K562 (cell line): ENCODE results near the gene CEP70. TPM values are rescaled to one million over a fixed set of nuclear protein-coding genes. Genes with fewer than 3 reads are reported as not detected.

Source experiments
- ATAC-seq: fragments of 200-7000 bp; cut with Tn5 transposase; 3 replicates; pipeline ENCODE4 v1.9.1; 2020; ENCODE audit warnings: moderate library complexity
- BruUV-seq: library from RNA; stranded (reverse); fragments of 400-500 nt; replicated peaks from 2 replicates; lab custom pipeline; 2021; lab: Mats Ljungman, UMichigan
- CTCF ChIA-PET: fragments of 300-600 bp; formaldehyde crosslinking; extraction: SDS; loops from one replicate; lab custom pipeline; 2021; ENCODE audit warnings: low intra/inter-chr PET ratio; lab: Yijun Ruan, JAX
- POLR2A ChIA-PET: fragments of 300-600, 350-650 bp; sonication (Branson Sonifier 250); formaldehyde crosslinking; extraction: SDS; loops from one replicate; lab custom pipeline; 2021; ENCODE audit warnings: antibody characterized with exemption, inconsistent platforms; lab: Yijun Ruan, JAX
- DNase-seq, 4 experiments: peaks; one replicate each; pipeline versions ENCODE4 v3.0.0 to v3.0.0-alpha.2; 2011 to 2018; ENCODE audit warnings: low spot score in 3 of 4, mixed read lengths in 3 of 4; ENCODE audit errors: extremely low read depth in 1 of 4
- FAIRE-seq: peaks from 2 replicates; lab custom pipeline; 2011; peaks lifted over from hg19 to GRCh38; lab: Jason Lieb, UNC
- H2AFZ ChIP-seq: 2 replicates; pipeline ENCODE4 v1.6.0; 2011; ENCODE audit warnings: low read depth, low read length, control low read depth, inconsistent platforms
- H3K27ac ChIP-seq: fragments of 200-600 bp; 3 replicates; pipeline ENCODE4 v1.8.0; 2011; ENCODE audit warnings: low read depth, mild to moderate bottlenecking, control low read depth, inconsistent platforms, low read length, moderate library complexity, mixed read lengths; ENCODE audit errors: extremely low read depth
- H3K27me3 ChIP-seq, 2 experiments: fragments of 300-600 bp in 1 of 2; 2 replicates in 1 of 2; 3 replicates in 1 of 2; pipeline versions ENCODE4 v1.6.0 to v1.8.0; 2011; ENCODE audit warnings: inconsistent platforms in 2 of 2, low read length in 2 of 2, mild to moderate bottlenecking in 1 of 2, mixed read lengths in 1 of 2, moderate library complexity in 1 of 2; ENCODE audit not compliant: control insufficient read depth in 2 of 2, insufficient read depth in 2 of 2
- H3K36me3 ChIP-seq: fragments of 300-600 bp; 3 replicates; pipeline ENCODE4 v1.8.0; 2011; ENCODE audit warnings: mild to moderate bottlenecking, low read length, inconsistent platforms; ENCODE audit not compliant: control insufficient read depth, insufficient read depth
- H3K4me1 ChIP-seq, 2 experiments: fragments of 200-600 bp in 1 of 2; replicated peaks in 1 of 2; 2 replicates in 1 of 2; 3 replicates in 1 of 2; pipeline versions ENCODE4 v1.5.1 to v1.8.0; 2011; ENCODE audit warnings: inconsistent platforms in 2 of 2, low read length in 2 of 2, mild to moderate bottlenecking in 1 of 2, mixed read lengths in 1 of 2, moderate library complexity in 1 of 2; ENCODE audit not compliant: control insufficient read depth in 2 of 2, insufficient read depth in 2 of 2
- H3K4me2 ChIP-seq: 2 replicates; pipeline ENCODE4 v1.6.1; 2011; ENCODE audit warnings: low read length, control low read depth, inconsistent platforms, mixed read lengths; ENCODE audit not compliant: insufficient read depth
- H3K4me3 ChIP-seq: fragments of 200-600 bp; sonication (generic), shearing (Covaris generic); 2 replicates; pipeline ENCODE4 v1.5.1; 2016; ENCODE audit warnings: control low read depth, inconsistent platforms
- H3K79me2 ChIP-seq: fragments of 200-600 bp; 3 replicates; pipeline ENCODE4 v1.8.0; 2011; ENCODE audit warnings: low read length, inconsistent platforms; ENCODE audit not compliant: control insufficient read depth, insufficient read depth
- H3K9ac ChIP-seq, 2 experiments: 2 replicates each; pipeline versions ENCODE4 v1.6.0 to v1.6.1; 2011; ENCODE audit warnings: low read depth in 2 of 2, low read length in 2 of 2, control low read depth in 1 of 2, inconsistent platforms in 1 of 2, mild to moderate bottlenecking in 1 of 2, mixed read lengths in 1 of 2; ENCODE audit not compliant: insufficient read depth in 1 of 2
- H3K9me1 ChIP-seq: one replicate; pipeline ENCODE4 v1.6.0; 2011; ENCODE audit warnings: inconsistent platforms, mild to moderate bottlenecking, low read length, moderate library complexity; ENCODE audit not compliant: control insufficient read depth, insufficient read depth
- H3K9me3 ChIP-seq: replicated peaks from 2 replicates; pipeline ENCODE4 v1.5.1; 2011; ENCODE audit warnings: low read depth, low read length, inconsistent platforms; ENCODE audit not compliant: control insufficient read depth, insufficient read depth
- H4K20me1 ChIP-seq: replicated peaks from 2 replicates; pipeline ENCODE4 v1.6.1; 2011; ENCODE audit warnings: low read length, inconsistent platforms, mixed read lengths; ENCODE audit not compliant: control insufficient read depth, insufficient read depth
- DACH1 ChIP-seq: fragments of 450-650 bp; IDR thresholded peaks from 2 replicates; pipeline ENCODE4 v1.6.1; 2018; ENCODE audit not compliant: partially characterized antibody
- POLR2AphosphoS5 ChIP-seq: IDR thresholded peaks from 2 replicates; pipeline ENCODE4 v1.6.1; 2011; ENCODE audit warnings: mild to moderate bottlenecking, low read depth, low read length, moderate library complexity; ENCODE audit not compliant: control insufficient read depth, insufficient read depth
- SAFB2 ChIP-seq: fragments of 200-400 bp; formaldehyde crosslinking; IDR thresholded peaks from 2 replicates; pipeline ENCODE4 v1.6.1; 2018; ENCODE audit warnings: borderline replicate concordance, low read length, low read depth, moderate library complexity; ENCODE audit not compliant: severe bottlenecking
- SREBF1 ChIP-seq: fragments of 150-350 bp; IDR thresholded peaks from 2 replicates; pipeline ENCODE4 v1.6.1; 2014; ENCODE audit warnings: antibody characterized with exemption, low read depth, low read length, borderline replicate concordance
- XRCC3 ChIP-seq: fragments of 450-650 bp; IDR thresholded peaks from 2 replicates; pipeline ENCODE4 v1.6.1; 2017; ENCODE audit warnings: mild to moderate bottlenecking, moderate library complexity
- WGBS: fragments of 100-300 bp; shearing (Covaris generic); methylation state at CpG from one replicate; pipeline ENCODE4 v1.1.6; 2016; ENCODE audit warnings: low coverage, mixed read lengths; ENCODE audit not compliant: insufficient coverage; ENCODE audit errors: missing lambda C conversion rate; 5-methylcytosine and 5-hydroxymethylcytosine counted together
- in situ Hi-C: fragments of 300-500 bp; cut with MboI; formaldehyde crosslinking; loops from 4 replicates; pipeline ENCODE4 v1.15.0; 2018; ENCODE audit warnings: inconsistent platforms, mixed read lengths
- intact Hi-C: fragments of 100-400 bp; cut with micrococcal nuclease; formaldehyde crosslinking; loops from 2 replicates; pipeline ENCODE4 v1.14.2; 2022
- polyA plus RNA-seq, 8 experiments: library from polyadenylated mRNA; depleted of rRNA in 4 of 8; stranded (reverse) in 5 of 8; unstranded in 3 of 8; fragments of >200 nt; fragmentation: Nextera tagmentation in 2 of 8; fragmentation: Illumina TruSeq in 1 of 8; extraction: Ambion mirVana in 2 of 8; extraction: Trizol in 1 of 8; gene quantifications; 2 replicates each; pipeline versions ENCODE4 v1.2.1 to v1.2.3, GENCODE V29; 2011 to 2014; ENCODE audit warnings: inconsistent platforms in 1 of 8, missing spikeins in 1 of 8
- total RNA-seq, 7 experiments: library from RNA; depleted of rRNA in 6 of 7; stranded (reverse); fragments of >200 nt in 6 of 7; fragmentation: Illumina TruSeq in 2 of 7; extraction: Trizol in 2 of 7; gene quantifications; 2 replicates each; pipeline versions ENCODE4 v1.2.1 to v1.2.3, GENCODE V29; 2011 to 2021; ENCODE audit warnings: low replicate concordance in 1 of 7
- TF ChIP-seq, protein P1 (sequence below): sonication (generic); formaldehyde crosslinking; IDR thresholded peaks from 2 replicates; pipeline ENCODE4 v1.8.1; 2023; ENCODE audit warnings: mild to moderate bottlenecking, missing genetic modification reagents

The CEP70 gene
- total and polyA plus RNA-seq, 9 of the 15 experiments (the other 6 are each of a cell fraction or from before 2014, with no cell fraction given), result 16.1 to 31.5 (median 23.4) TPM

DNA sequence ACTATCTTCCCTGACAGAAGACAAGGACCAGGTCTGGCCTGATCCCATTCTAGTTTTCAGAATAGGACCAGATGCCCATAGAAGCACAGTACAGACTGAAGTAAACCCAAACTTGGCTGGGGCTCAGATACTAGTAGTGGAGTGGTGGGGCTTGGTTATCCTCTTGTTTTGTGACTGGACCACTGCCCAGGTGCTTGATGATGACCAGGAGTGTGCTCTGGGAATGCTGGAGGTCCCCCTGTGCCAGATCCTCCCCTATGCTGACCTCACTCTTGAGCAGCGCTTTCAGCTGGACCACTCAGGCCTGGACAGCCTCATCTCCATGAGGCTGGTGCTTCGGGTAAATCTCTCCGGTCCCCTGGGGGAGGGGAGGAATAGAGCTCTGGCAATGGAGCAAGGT lies 123.4 kb downstream of the CEP70 start:
- no peaks in the 10 kb centered on the region for H3K9me1 ChIP-seq
- no peaks in the 10 kb centered on the region; a peak in 2 of 5 replicates for H3K4me1 ChIP-seq
- DNase-seq, result no peak
- peaks cover 0 to 7% of the 10 kb centered on the region in 2 experiments; a peak in 2 of 5 replicates for H3K27me3 ChIP-seq
- CTCF ChIA-PET, result no interaction called here
- H4K20me1 ChIP-seq, result no peaks in the 10 kb centered on the region
- intact Hi-C loops, result no loop called here
- in situ Hi-C loops, result no loop called here
- H3K9ac ChIP-seq, result no peak overlapping the region
- no peaks in the 10 kb centered on the region for H3K36me3 ChIP-seq
- no TSS peak for BruUV-seq
- TF ChIP-seq SAFB2 (no peak), SREBF1 (no peak)
- ATAC-seq, result no peak
- no peak overlapping the region for H3K4me3 ChIP-seq
- FAIRE-seq, result no peak
- H3K9me3 ChIP-seq, result no peaks in the 10 kb centered on the region
- H3K79me2 ChIP-seq, result no peaks in the 10 kb centered on the region
- H3K4me2 ChIP-seq, result no peak overlapping the region
- no peak overlapping the region for H2AFZ ChIP-seq
- WGBS, result 11% methylated on average over 3 of the region's 3 CpGs
- POLR2A ChIA-PET, result no interaction called here
- no peak overlapping the region for H3K27ac ChIP-seq

DNA sequence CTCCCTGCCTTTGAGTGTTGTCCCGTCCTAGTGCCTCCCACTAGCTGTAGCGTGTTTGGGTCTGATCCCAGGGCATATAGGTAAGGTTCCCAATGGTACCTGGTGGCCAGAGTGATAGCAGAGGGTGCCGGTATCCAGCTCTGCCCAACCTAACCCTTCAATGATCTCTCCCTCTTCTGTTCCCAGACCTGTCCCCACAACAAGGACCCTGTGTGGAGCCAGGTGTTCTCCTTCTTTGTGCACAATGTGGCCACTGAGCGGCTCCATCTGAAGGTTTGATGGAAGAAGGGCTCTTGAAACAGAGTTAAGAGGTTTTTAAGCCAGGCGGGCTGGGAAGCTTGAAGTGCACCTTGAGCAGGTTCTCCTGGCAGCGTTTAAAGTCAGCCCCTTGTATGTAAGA lies 124.2 kb downstream of the CEP70 start:
- Histone ChIP-seq H4K20me1 (no peaks in the 10 kb centered on the region), H3K9ac (no peak overlapping the region), H3K27me3 (peaks cover 0 to 7% of the 10 kb centered on the region in 2 experiments; a peak in 2 of 5 replicates), H3K36me3 (no peaks in the 10 kb centered on the region), H3K4me3 (no peak overlapping the region), H3K4me1 (no peaks in the 10 kb centered on the region; a peak in 2 of 5 replicates), H3K9me1 (no peaks in the 10 kb centered on the region), H3K27ac (no peak overlapping the region), H3K4me2 (no peak overlapping the region), H3K79me2 (no peaks in the 10 kb centered on the region), H3K9me3 (no peaks in the 10 kb centered on the region), H2AFZ (no peak overlapping the region)
- WGBS, result 4% methylated on average over 6 of the region's 6 CpGs
- intact Hi-C loops, result no loop called here
- CTCF ChIA-PET, result no interaction called here
- TF ChIP-seq, protein P1, sequence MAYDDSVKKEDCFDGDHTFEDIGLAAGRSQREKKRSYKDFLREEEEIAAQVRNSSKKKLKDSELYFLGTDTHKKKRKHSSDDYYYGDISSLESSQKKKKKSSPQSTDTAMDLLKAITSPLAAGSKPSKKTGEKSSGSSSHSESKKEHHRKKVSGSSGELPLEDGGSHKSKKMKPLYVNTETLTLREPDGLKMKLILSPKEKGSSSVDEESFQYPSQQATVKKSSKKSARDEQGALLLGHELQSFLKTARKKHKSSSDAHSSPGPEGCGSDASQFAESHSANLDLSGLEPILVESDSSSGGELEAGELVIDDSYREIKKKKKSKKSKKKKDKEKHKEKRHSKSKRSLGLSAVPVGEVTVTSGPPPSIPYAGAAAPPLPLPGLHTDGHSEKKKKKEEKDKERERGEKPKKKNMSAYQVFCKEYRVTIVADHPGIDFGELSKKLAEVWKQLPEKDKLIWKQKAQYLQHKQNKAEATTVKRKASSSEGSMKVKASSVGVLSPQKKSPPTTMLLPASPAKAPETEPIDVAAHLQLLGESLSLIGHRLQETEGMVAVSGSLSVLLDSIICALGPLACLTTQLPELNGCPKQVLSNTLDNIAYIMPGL, result no peak
- TF ChIP-seq XRCC3 (no peak), DACH1 (no peak), POLR2AphosphoS5 (no peak)
- in situ Hi-C loops, result loop anchor here (10.0 kb wide), 1 partner anchor 465 kb away; no protein-coding TSS in a partner anchor
- no TSS peak for BruUV-seq
- POLR2A ChIA-PET, result interaction anchor here (0.9 to 1.4 kb wide), 2 partner anchors 10 to 11 kb away, joined by 3 to 4 read pairs; no protein-coding TSS in a partner anchor
- FAIRE-seq (no peak), DNase-seq (no peak), ATAC-seq (no peak)
